HepG2 (cell line): ENCODE measurements around the gene PYURF. TPM values are rescaled to one million over a fixed set of nuclear protein-coding genes. Genes with fewer than 3 reads are reported as not detected.

ENCODE experiments used
- CHD4 ChIP-seq: fragments of 200-600 bp; sonication (generic); IDR thresholded peaks from 2 replicates; pipeline ENCODE4 v1.7.0; 2017; ENCODE audit warnings: mild to moderate bottlenecking, low read length, borderline replicate concordance
- EEA1 ChIP-seq: sonication (generic); formaldehyde crosslinking; IDR thresholded peaks from 2 replicates; pipeline ENCODE4 v1.5.1; 2020; ENCODE audit warnings: mild to moderate bottlenecking, missing genetic modification reagents, borderline replicate concordance
- HDAC2 ChIP-seq: sonication (generic); formaldehyde crosslinking; IDR thresholded peaks from 2 replicates; pipeline ENCODE4 v1.4.0; 2020; ENCODE audit warnings: missing genetic modification reagents
- IRF2 ChIP-seq: IDR thresholded peaks from 2 replicates; pipeline ENCODE4 v1.6.1; 2018; ENCODE audit warnings: missing genetic modification reagents, missing compliant biosample characterization
- ISX ChIP-seq: sonication (generic); formaldehyde crosslinking; conservative IDR thresholded peaks from 2 replicates; pipeline ENCODE4 v1.5.0; 2020; ENCODE audit warnings: missing genetic modification reagents
- JARID2 ChIP-seq: sonication (generic); formaldehyde crosslinking; IDR thresholded peaks from 2 replicates; pipeline ENCODE4 v1.8.1; 2023; ENCODE audit warnings: missing genetic modification reagents, inconsistent platforms; ENCODE audit not compliant: insufficient replicate concordance
- MED1 ChIP-seq: sonication (generic); formaldehyde crosslinking; IDR thresholded peaks from 2 replicates; pipeline ENCODE4 v1.4.0; 2020; ENCODE audit warnings: missing genetic modification reagents
- MXD4 ChIP-seq: IDR thresholded peaks from 2 replicates; pipeline ENCODE4 v1.6.1; 2016; ENCODE audit warnings: mild to moderate bottlenecking, missing biosample characterization, missing genetic modification reagents
- NR2F6 ChIP-seq, 2 experiments: IDR thresholded peaks; 2 replicates each; pipeline ENCODE4 v1.6.1; 2016; ENCODE audit warnings: antibody characterized with exemption in 1 of 2, mild to moderate bottlenecking in 1 of 2
- REPIN1 ChIP-seq: sonication (generic); formaldehyde crosslinking; IDR thresholded peaks from 2 replicates; pipeline ENCODE4 v1.8.0; 2022; ENCODE audit warnings: missing genetic modification reagents, low read depth, mild to moderate bottlenecking, borderline replicate concordance
- RXRA ChIP-seq: sonication (generic); formaldehyde crosslinking; IDR thresholded peaks from 2 replicates; pipeline ENCODE4 v1.5.1; 2020; ENCODE audit warnings: missing genetic modification reagents
- SAP130 ChIP-seq: IDR thresholded peaks from 2 replicates; pipeline ENCODE4 v1.6.1; 2016; ENCODE audit warnings: low read depth
- SMARCC2 ChIP-seq: fragments of 450-650 bp; IDR thresholded peaks from 2 replicates; pipeline ENCODE4 v1.6.1; 2017; ENCODE audit warnings: antibody characterized with exemption, mild to moderate bottlenecking
- SRSF9 ChIP-seq: fragments of 200-400 bp; formaldehyde crosslinking; IDR thresholded peaks from 2 replicates; pipeline ENCODE4 v1.6.1; 2018; ENCODE audit warnings: borderline replicate concordance, mild to moderate bottlenecking, low read depth, low read length; ENCODE audit not compliant: insufficient read depth, poor library complexity, severe bottlenecking
- SYNCRIP ChIP-seq: fragments of 200-400 bp; formaldehyde crosslinking; IDR thresholded peaks from 2 replicates; pipeline ENCODE4 v1.6.1; 2018; ENCODE audit warnings: mild to moderate bottlenecking, low read depth, low read length; ENCODE audit not compliant: insufficient read depth
- TGIF2 ChIP-seq: IDR thresholded peaks from 2 replicates; pipeline ENCODE4 v1.6.1; 2016; ENCODE audit warnings: control low read depth, missing compliant biosample characterization
- ZNF17 ChIP-seq: sonication (generic); formaldehyde crosslinking; IDR thresholded peaks from 2 replicates; pipeline ENCODE4 v1.5.0; 2020; ENCODE audit warnings: mild to moderate bottlenecking, missing genetic modification reagents
- ZNF30 ChIP-seq: sonication (generic); formaldehyde crosslinking; IDR thresholded peaks from 2 replicates; pipeline ENCODE4 v1.5.0; 2020; ENCODE audit warnings: mild to moderate bottlenecking, missing genetic modification reagents
- ZNF432 ChIP-seq: sonication (generic); formaldehyde crosslinking; IDR thresholded peaks from 2 replicates; pipeline ENCODE4 v1.5.0; 2020; ENCODE audit warnings: missing genetic modification reagents, mild to moderate bottlenecking, borderline replicate concordance
- ZNF496 ChIP-seq: sonication (generic); formaldehyde crosslinking; IDR thresholded peaks from 2 replicates; pipeline ENCODE4 v1.8.1; 2023; ENCODE audit warnings: mild to moderate bottlenecking, moderate library complexity, missing genetic modification reagents; ENCODE audit not compliant: insufficient replicate concordance
- ZNF547 ChIP-seq: sonication (generic); formaldehyde crosslinking; IDR thresholded peaks from 2 replicates; pipeline ENCODE4 v1.5.1; 2020; ENCODE audit warnings: mild to moderate bottlenecking, missing genetic modification reagents
- ZNF605 ChIP-seq: sonication (generic); formaldehyde crosslinking; IDR thresholded peaks from 2 replicates; pipeline ENCODE4 v1.8.0; 2022; ENCODE audit warnings: mild to moderate bottlenecking, missing genetic modification reagents
- polyA plus RNA-seq, 8 experiments: library from polyadenylated mRNA; depleted of rRNA in 3 of 8; stranded (reverse) in 7 of 8; unstranded in 1 of 8; fragments of >200 nt; fragmentation: Illumina TruSeq in 4 of 8; extraction: Trizol in 4 of 8; gene quantifications; 2 replicates each; pipeline versions ENCODE4 v1.2.1 to v1.2.3, GENCODE V29; 2011 to 2016; ENCODE audit warnings: low read depth in 4 of 8, missing spikeins in 1 of 8, mixed read lengths in 1 of 8; ENCODE audit not compliant: insufficient read depth in 1 of 8
- total RNA-seq, 5 experiments: library from RNA; depleted of rRNA; stranded (reverse); fragments of >200 nt; fragmentation: Illumina TruSeq; extraction: Trizol; gene quantifications; 2 replicates each; pipeline ENCODE4 v1.2.3, GENCODE V29; 2016; ENCODE audit warnings: low read depth in 1 of 5
- TF ChIP-seq, protein P1 (sequence below): sonication (generic); formaldehyde crosslinking; conservative IDR thresholded peaks from 2 replicates; pipeline ENCODE4 v1.8.0; 2022; ENCODE audit warnings: missing genetic modification reagents
- TF ChIP-seq, protein P2 (sequence below): sonication (generic); formaldehyde crosslinking; IDR thresholded peaks from 2 replicates; pipeline ENCODE4 v1.9.0; 2021; ENCODE audit warnings: missing genetic modification reagents, borderline replicate concordance
- TF ChIP-seq, protein P3 (sequence below): sonication (generic); formaldehyde crosslinking; IDR thresholded peaks from 2 replicates; pipeline ENCODE4 v1.5.0; 2020; ENCODE audit warnings: mild to moderate bottlenecking, missing genetic modification reagents

PYURF gene
- total and polyA plus RNA-seq, 2 of the 13 experiments (the other 11 are each of a cell fraction or from before 2014, with no cell fraction given): 59.9 to 95.2 TPM

DNA sequence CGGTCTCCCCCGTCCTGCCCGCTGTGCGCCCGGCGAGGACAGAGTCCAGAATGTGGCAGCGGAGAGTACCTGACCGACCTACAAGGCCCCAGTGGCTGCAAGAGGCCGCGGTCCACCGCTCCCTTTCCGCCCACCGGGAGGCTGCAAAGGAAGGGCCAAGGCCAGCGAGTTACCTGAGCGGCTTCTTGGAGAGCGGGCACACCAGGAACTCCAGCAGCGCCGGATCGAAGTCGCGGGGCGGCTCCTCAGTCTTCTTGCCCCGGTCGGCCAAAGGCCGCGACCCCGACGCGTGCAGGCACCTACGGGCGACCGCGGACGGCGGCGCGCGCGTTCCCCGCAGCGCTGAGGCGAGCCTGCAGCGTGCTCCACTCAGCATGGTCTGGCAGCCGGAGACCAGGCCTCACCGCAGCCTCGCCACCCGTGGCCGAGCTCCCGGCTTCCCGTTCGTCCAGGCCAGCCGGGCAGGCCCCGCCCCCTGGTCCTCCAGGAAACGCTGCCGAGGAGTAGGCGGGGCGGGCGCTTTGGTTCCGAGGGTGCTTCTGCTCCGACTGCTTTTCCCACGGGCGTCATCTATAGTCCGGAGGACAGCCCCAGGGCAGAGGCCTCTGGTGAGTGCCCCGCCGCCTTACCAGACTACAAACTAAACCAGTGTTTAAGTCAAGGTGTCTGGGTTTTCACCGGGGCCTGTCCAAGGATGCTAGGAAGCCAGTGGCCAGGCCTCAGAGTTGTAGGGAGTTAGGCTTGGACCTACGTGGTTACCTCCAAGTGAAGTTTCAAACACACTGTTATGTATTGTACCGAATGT, at the start of gene PYURF (continued):
- TF ChIP-seq ZNF496 (CRISPR knock-in tag) (no peak), ZNF547 (CRISPR knock-in tag) (peak; percentile 88; the same call in 1 of the 2 replicates), SMARCC2 (no peak), HDAC2 (CRISPR knock-in tag) (peak; percentile 76), TGIF2 (CRISPR knock-in tag) (no peak; the same call in none of the 2 replicates), ZNF30 (CRISPR knock-in tag) (peak; percentile 16; the same call in 1 of the 2 replicates), IRF2 (CRISPR knock-in tag) (peak; percentile 90; the same call in 1 of the 2 replicates), RXRA (CRISPR knock-in tag) (peak; percentile 79), NR2F6 (IDR thresholded peaks at IDR 0.05) (no peak), NR2F6 (CRISPR knock-in tag; IDR thresholded peaks at IDR 0.05) (no peak), SRSF9 (no peak), CHD4 (no peak), MXD4 (CRISPR knock-in tag) (peak; percentile 86), ISX (CRISPR knock-in tag) (0 out of 2 replicates have a peak, but pooled peaks have one; percentile 19), SAP130 (peak; percentile 92), JARID2 (no peak), MED1 (CRISPR knock-in tag) (peak; percentile 84), EEA1 (CRISPR knock-in tag) (peak; percentile 92), ZNF17 (CRISPR knock-in tag) (no peak), SYNCRIP (no peak), ZNF605 (CRISPR knock-in tag) (peak; percentile 69), REPIN1 (peak; percentile 87), ZNF432 (CRISPR knock-in tag) (no peak)
- TF ChIP-seq, protein P1, sequence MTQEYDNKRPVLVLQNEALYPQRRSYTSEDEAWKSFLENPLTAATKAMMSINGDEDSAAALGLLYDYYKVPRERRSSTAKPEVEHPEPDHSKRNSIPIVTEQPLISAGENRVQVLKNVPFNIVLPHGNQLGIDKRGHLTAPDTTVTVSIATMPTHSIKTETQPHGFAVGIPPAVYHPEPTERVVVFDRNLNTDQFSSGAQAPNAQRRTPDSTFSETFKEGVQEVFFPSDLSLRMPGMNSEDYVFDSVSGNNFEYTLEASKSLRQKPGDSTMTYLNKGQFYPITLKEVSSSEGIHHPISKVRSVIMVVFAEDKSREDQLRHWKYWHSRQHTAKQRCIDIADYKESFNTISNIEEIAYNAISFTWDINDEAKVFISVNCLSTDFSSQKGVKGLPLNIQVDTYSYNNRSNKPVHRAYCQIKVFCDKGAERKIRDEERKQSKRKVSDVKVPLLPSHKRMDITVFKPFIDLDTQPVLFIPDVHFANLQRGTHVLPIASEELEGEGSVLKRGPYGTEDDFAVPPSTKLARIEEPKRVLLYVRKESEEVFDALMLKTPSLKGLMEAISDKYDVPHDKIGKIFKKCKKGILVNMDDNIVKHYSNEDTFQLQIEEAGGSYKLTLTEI (CRISPR knock-in tag): no peak
- TF ChIP-seq, protein P2, sequence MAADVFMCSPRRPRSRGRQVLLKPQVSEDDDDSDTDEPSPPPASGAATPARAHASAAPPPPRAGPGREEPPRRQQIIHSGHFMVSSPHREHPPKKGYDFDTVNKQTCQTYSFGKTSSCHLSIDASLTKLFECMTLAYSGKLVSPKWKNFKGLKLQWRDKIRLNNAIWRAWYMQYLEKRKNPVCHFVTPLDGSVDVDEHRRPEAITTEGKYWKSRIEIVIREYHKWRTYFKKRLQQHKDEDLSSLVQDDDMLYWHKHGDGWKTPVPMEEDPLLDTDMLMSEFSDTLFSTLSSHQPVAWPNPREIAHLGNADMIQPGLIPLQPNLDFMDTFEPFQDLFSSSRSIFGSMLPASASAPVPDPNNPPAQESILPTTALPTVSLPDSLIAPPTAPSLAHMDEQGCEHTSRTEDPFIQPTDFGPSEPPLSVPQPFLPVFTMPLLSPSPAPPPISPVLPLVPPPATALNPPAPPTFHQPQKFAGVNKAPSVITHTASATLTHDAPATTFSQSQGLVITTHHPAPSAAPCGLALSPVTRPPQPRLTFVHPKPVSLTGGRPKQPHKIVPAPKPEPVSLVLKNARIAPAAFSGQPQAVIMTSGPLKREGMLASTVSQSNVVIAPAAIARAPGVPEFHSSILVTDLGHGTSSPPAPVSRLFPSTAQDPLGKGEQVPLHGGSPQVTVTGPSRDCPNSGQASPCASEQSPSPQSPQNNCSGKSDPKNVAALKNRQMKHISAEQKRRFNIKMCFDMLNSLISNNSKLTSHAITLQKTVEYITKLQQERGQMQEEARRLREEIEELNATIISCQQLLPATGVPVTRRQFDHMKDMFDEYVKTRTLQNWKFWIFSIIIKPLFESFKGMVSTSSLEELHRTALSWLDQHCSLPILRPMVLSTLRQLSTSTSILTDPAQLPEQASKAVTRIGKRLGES (CRISPR knock-in tag): no peak
- TF ChIP-seq, protein P3, sequence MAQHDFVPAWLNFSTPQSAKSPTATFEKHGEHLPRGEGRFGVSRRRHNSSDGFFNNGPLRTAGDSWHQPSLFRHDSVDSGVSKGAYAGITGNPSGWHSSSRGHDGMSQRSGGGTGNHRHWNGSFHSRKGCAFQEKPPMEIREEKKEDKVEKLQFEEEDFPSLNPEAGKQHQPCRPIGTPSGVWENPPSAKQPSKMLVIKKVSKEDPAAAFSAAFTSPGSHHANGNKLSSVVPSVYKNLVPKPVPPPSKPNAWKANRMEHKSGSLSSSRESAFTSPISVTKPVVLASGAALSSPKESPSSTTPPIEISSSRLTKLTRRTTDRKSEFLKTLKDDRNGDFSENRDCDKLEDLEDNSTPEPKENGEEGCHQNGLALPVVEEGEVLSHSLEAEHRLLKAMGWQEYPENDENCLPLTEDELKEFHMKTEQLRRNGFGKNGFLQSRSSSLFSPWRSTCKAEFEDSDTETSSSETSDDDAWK (CRISPR knock-in tag): no peak
